ENCODE data around the gene ZFYVE21. TPM values are rescaled to one million over a fixed set of nuclear protein-coding genes. Genes with fewer than 3 reads are reported as not detected.

The ZFYVE21 gene
- total and polyA plus RNA-seq, 2 experiments from 2014 or later, result 39.4 to 55.2 TPM

DNA sequence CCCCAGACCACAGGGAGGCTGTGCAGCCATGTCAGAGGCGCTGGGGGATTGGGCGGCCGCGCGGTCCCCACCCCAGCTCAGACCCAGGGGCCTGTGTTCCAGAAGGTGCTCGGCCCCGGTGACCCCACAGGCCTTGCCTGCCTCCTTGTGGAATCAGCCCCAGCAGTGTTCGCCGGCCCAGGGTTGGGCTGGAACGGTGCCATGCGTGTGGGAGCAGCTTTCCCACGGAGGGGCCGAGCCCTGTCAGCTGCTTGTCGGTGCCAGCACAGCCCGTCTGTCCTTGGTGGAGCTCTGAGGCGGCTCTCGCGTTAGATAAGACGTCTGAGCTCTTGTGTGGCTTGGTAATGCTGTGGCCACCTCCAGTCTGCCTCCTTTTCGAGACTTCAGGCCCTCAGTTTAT, 8.5 kb downstream of the ZFYVE21 start:
- TF ChIP-seq EZH2phosphoT487 (IDR thresholded peaks at IDR 0.05; ENCODE audit: low read depth, severe bottlenecking, unreplicated experiment), result no peak
- TF ChIP-seq EZH2 (IDR thresholded peaks at IDR 0.05; ENCODE audit: borderline replicate concordance), result no peak
- TF ChIP-seq, protein P1, sequence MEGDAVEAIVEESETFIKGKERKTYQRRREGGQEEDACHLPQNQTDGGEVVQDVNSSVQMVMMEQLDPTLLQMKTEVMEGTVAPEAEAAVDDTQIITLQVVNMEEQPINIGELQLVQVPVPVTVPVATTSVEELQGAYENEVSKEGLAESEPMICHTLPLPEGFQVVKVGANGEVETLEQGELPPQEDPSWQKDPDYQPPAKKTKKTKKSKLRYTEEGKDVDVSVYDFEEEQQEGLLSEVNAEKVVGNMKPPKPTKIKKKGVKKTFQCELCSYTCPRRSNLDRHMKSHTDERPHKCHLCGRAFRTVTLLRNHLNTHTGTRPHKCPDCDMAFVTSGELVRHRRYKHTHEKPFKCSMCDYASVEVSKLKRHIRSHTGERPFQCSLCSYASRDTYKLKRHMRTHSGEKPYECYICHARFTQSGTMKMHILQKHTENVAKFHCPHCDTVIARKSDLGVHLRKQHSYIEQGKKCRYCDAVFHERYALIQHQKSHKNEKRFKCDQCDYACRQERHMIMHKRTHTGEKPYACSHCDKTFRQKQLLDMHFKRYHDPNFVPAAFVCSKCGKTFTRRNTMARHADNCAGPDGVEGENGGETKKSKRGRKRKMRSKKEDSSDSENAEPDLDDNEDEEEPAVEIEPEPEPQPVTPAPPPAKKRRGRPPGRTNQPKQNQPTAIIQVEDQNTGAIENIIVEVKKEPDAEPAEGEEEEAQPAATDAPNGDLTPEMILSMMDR (IDR thresholded peaks at IDR 0.05; ENCODE audit: poor library complexity), result no peak
- Histone ChIP-seq H3K79me2 (peaks cover 85% of the 10 kb centered on the region), H3K9me2 (replicated peaks; ENCODE audit: insufficient read depth) (no peaks in the 10 kb centered on the region), H3K9me3 (ENCODE audit: low read depth) (no peaks in the 10 kb centered on the region), H4K20me1 (ENCODE audit: insufficient read depth, poor library complexity, severe bottlenecking) (peaks cover 53% of the 10 kb centered on the region), H3K36me3 (replicated peaks; ENCODE audit: insufficient read depth, low read depth) (no peaks in the 10 kb centered on the region), H3K27ac (no peak overlapping the region), H3K4me2 (no peak overlapping the region), H3K4me1 (ENCODE audit: insufficient read depth) (peaks cover 10% of the 10 kb centered on the region), H3K4me3 (no peak overlapping the region), H2AFZ (no peak overlapping the region), H3K27me3 (no peaks in the 10 kb centered on the region)
- DNase-seq (ENCODE audit: low spot score), result no peak
- WGBS (ENCODE audit: low lambda C conversion rate, missing lambda C conversion rate), result 74% methylated on average over 20 of the region's 20 CpGs

DNA sequence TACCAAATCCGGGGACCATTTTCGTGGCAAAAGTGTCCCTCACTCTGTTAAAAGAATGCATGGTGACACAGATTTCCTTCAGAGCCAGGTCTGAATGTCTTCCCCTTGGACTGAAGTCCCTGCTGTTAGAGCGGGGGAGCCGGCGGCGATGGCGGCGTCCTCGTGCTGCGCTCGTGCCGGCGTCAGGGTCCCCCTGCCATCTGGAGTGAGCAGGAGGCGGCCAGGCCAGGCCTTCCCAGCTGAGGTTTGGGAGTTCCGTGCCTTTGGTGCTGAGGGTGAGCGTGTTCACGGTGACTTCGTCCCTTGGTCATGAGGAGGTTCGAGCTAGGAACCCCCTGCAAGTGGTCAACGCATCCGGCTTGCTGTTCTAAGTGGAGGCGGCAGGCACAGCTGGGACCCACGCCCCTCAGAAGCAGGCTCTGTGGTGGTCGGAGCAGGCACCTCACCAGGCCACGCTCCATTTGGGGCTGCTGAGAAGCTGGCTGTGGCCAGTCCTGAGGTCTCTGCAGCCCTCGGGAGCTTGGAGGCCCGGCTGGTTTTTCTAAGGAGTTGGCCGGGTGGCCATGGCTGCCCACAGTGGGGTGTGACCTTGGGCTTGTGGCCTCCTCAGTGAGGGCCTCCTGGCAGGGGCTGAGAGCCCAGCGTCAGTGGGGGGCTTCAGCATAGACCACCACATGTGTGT, 9.5 kb downstream of the ZFYVE21 start:
- DNase-seq (ENCODE audit: low spot score), result no peak
- WGBS (ENCODE audit: low lambda C conversion rate, missing lambda C conversion rate), result 94% methylated on average over 28 of the region's 29 CpGs
- no peak overlapping the region for H2AFZ ChIP-seq
- H3K36me3 ChIP-seq (replicated peaks; ENCODE audit: insufficient read depth, low read depth), result no peaks in the 10 kb centered on the region
- TF ChIP-seq EZH2phosphoT487 (IDR thresholded peaks at IDR 0.05; ENCODE audit: low read depth, severe bottlenecking, unreplicated experiment), result no peak
- TF ChIP-seq, protein P1 (IDR thresholded peaks at IDR 0.05; ENCODE audit: poor library complexity), result no peak
- TF ChIP-seq EZH2 (IDR thresholded peaks at IDR 0.05; ENCODE audit: borderline replicate concordance), result no peak
- no peak overlapping the region for H3K4me2 ChIP-seq
- peaks cover 46% of the 10 kb centered on the region for H4K20me1 ChIP-seq (ENCODE audit: insufficient read depth, poor library complexity, severe bottlenecking)
- no peaks in the 10 kb centered on the region for H3K27me3 ChIP-seq
- H3K4me3 ChIP-seq, result no peak overlapping the region
- no peak overlapping the region for H3K27ac ChIP-seq
- H3K9me2 ChIP-seq (replicated peaks; ENCODE audit: insufficient read depth), result no peaks in the 10 kb centered on the region
- H3K4me1 ChIP-seq (ENCODE audit: insufficient read depth), result peaks cover 10% of the 10 kb centered on the region
- H3K79me2 ChIP-seq, result peaks cover 75% of the 10 kb centered on the region
- H3K9me3 ChIP-seq (ENCODE audit: low read depth), result no peaks in the 10 kb centered on the region

DNA sequence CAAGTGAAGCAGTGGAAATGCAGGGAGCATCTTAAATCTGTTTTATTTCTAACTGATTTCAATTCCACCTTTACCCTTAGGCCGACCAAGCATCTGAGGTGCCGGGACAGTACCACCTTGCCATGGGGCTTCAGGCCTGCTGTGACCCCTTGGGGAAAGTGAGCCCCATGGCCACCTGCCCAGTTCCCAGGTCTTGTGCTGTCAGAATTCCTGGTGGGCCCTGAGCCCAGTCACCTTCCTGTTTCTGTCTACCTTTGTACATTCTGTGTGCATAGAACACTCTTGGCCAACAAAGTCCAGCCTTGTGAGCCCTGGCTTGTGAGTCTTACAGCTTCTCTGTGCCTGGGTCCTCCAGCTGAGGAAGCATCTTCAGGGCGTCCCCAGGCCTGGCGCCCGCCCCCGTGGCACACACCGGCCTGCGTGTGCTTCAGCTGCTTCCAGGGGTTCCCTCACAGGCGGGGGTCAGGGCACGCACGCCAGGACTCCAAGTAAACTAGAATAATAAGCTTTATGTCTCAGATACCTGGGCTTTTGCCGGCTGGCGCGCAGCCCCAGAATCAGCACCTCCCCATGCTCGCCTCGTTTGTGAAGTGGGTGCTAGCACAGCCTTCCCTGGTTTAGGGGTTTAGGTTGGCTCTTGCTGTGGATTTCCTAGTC, 10.3 kb downstream of the ZFYVE21 start:
- peaks cover 68% of the 10 kb centered on the region for H3K79me2 ChIP-seq
- H4K20me1 ChIP-seq (ENCODE audit: insufficient read depth, poor library complexity, severe bottlenecking), result peaks cover 41% of the 10 kb centered on the region
- H3K9me3 ChIP-seq (ENCODE audit: low read depth), result no peaks in the 10 kb centered on the region
- no peak overlapping the region for H2AFZ ChIP-seq
- 97% methylated on average over 16 of the region's 16 CpGs for WGBS (ENCODE audit: low lambda C conversion rate, missing lambda C conversion rate)
- no peaks in the 10 kb centered on the region for H3K36me3 ChIP-seq (replicated peaks; ENCODE audit: insufficient read depth, low read depth)
- TF ChIP-seq, protein P1 (IDR thresholded peaks at IDR 0.05; ENCODE audit: poor library complexity), result no peak
- TF ChIP-seq EZH2 (IDR thresholded peaks at IDR 0.05; ENCODE audit: borderline replicate concordance), result no peak
- no peak for TF ChIP-seq EZH2phosphoT487 (IDR thresholded peaks at IDR 0.05; ENCODE audit: low read depth, severe bottlenecking, unreplicated experiment)
- no peaks in the 10 kb centered on the region for H3K9me2 ChIP-seq (replicated peaks; ENCODE audit: insufficient read depth)
- peaks cover 10% of the 10 kb centered on the region for H3K4me1 ChIP-seq (ENCODE audit: insufficient read depth)
- H3K4me3 ChIP-seq, result no peak overlapping the region
- no peaks in the 10 kb centered on the region for H3K27me3 ChIP-seq
- H3K27ac ChIP-seq, result no peak overlapping the region
- H3K4me2 ChIP-seq, result no peak overlapping the region
- no peak for DNase-seq (ENCODE audit: low spot score)

Measured in hepatocyte (in vitro differentiated cells).